ENCODE data around the gene ALKBH3. TPM values are rescaled to one million over a fixed set of nuclear protein-coding genes. Genes with fewer than 3 reads are reported as not detected.

The ALKBH3 gene
- total and polyA plus RNA-seq, 2 donors (not counting 3 experiments of a cell fraction or from before 2014, with no cell fraction given) = 28.0 to 34.7 TPM

DNA sequence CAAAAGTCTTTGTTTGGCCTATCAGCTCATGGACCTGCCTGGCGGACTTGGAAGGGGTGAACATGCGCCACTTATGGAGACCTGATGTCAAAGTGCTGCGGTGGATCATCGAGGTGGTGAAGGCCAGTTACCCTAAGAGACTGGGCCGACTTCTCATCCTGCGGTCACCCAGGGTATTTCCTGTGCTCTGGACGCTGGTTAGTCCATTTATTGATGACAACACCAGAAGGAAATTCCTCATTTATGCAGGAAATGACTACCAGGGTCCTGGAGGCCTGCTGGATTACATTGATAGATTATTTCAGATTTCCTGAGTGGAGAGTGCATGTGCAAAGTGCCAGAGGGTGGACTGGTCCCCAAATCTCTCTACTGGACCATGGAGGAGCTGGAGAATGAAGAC lies 17.9 kb downstream of the ALKBH3 start:
- Histone ChIP-seq H3K9ac (replicated peaks; ENCODE audit: extremely low read depth, insufficient read depth, low read length) (no peak overlapping the region), H3K4me1 (ENCODE audit: control insufficient read depth, extremely low read depth, insufficient read depth, low read length) (peaks cover 15% of the 10 kb centered on the region), H3K4me2 (ENCODE audit: insufficient read depth, low read length) (peak overlapping the region; percentile 23), H3K27ac (ENCODE audit: insufficient read depth, low read depth, low read length) (peak overlapping the region; percentile 88), H3K36me3 (ENCODE audit: control insufficient read depth in 2 of 2, extremely low read depth in 1 of 2, insufficient read depth in 2 of 2, low read length in 2 of 2) (peaks cover 0 to 10% of the 10 kb centered on the region in 2 experiments), H4K20me1 (replicated peaks; ENCODE audit: control insufficient read depth, extremely low read depth, insufficient read depth, low read length) (no peaks in the 10 kb centered on the region), H3K79me2 (ENCODE audit: control insufficient read depth, insufficient read depth, low read length) (no peaks in the 10 kb centered on the region), H3K9me3 (replicated peaks; ENCODE audit: control insufficient read depth, insufficient read depth, low read length) (no peaks in the 10 kb centered on the region), H3K4me3 (replicated peaks in 1 of 3; ENCODE audit: insufficient read depth in 1 of 3, low read depth in 1 of 3, low read length in 3 of 3) (no peak overlapping the region), H3K27me3 (ENCODE audit: control insufficient read depth in 2 of 2, insufficient read depth in 2 of 2, low read length in 2 of 2) (no peaks in the 10 kb centered on the region), H3K9me1 (replicated peaks; ENCODE audit: control insufficient read depth, extremely low read depth, insufficient read depth, low read length) (no peaks in the 10 kb centered on the region), H2AFZ (ENCODE audit: low read depth, low read length) (no peak overlapping the region)
- peak; percentile 94 for FAIRE-seq
- no TSS peak for BruUV-seq (replicated peaks)
- no peak for TF ChIP-seq EZH2 (IDR thresholded peaks at IDR 0.05; ENCODE audit: borderline replicate concordance, low read depth, low read length, severe bottlenecking)
- TF ChIP-seq GATA2 (IDR thresholded peaks at IDR 0.05; ENCODE audit: insufficient read depth, insufficient read length, low read depth, low read length) = peak; percentile 77
- TF ChIP-seq POLR2A (IDR thresholded peaks at IDR 0.05; ENCODE audit: low read depth, low read length) = peak; percentile 48
- TF ChIP-seq FOS (IDR thresholded peaks at IDR 0.05; ENCODE audit: borderline replicate concordance, insufficient read depth, low read length) = peak; percentile 85
- peak; percentile 87 for TF ChIP-seq POLR2AphosphoS5 (IDR thresholded peaks at IDR 0.05; ENCODE audit: insufficient read depth, low read depth, low read length)
- TF ChIP-seq MYC (IDR thresholded peaks at IDR 0.05; ENCODE audit: low read depth, low read length) = no peak
- TF ChIP-seq, protein P1, sequence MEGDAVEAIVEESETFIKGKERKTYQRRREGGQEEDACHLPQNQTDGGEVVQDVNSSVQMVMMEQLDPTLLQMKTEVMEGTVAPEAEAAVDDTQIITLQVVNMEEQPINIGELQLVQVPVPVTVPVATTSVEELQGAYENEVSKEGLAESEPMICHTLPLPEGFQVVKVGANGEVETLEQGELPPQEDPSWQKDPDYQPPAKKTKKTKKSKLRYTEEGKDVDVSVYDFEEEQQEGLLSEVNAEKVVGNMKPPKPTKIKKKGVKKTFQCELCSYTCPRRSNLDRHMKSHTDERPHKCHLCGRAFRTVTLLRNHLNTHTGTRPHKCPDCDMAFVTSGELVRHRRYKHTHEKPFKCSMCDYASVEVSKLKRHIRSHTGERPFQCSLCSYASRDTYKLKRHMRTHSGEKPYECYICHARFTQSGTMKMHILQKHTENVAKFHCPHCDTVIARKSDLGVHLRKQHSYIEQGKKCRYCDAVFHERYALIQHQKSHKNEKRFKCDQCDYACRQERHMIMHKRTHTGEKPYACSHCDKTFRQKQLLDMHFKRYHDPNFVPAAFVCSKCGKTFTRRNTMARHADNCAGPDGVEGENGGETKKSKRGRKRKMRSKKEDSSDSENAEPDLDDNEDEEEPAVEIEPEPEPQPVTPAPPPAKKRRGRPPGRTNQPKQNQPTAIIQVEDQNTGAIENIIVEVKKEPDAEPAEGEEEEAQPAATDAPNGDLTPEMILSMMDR (IDR thresholded peaks at IDR 0.05; ENCODE audit: extremely low read depth in 1 of 2, insufficient read depth in 1 of 2, low read depth in 1 of 2, low read length in 2 of 2) = no peak
- TF ChIP-seq JUN (IDR thresholded peaks at IDR 0.05; ENCODE audit: borderline replicate concordance, insufficient read depth, insufficient read length, low read depth) = peak; percentile 78
- TF ChIP-seq, protein P2, sequence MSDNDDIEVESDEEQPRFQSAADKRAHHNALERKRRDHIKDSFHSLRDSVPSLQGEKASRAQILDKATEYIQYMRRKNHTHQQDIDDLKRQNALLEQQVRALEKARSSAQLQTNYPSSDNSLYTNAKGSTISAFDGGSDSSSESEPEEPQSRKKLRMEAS (IDR thresholded peaks at IDR 0.05; ENCODE audit: insufficient read depth, insufficient read length) = no peak
- dilution Hi-C loops (cut with MboI; ENCODE audit: extremely low pct_ligation_motif_present, low sequenced_read_pairs) (no loop called here), intact Hi-C loops (cut with micrococcal nuclease) (loop anchor here (1.0 kb wide), 2 partner anchors 22 to 27 kb away; no protein-coding TSS in a partner anchor)
- POLR2A ChIA-PET = interaction anchor here (1.5 kb wide), 1 partner anchor 44 kb away, joined by 4 read pairs; the partner anchor contains the start of gene C11orf96
- CTCF ChIA-PET = interaction anchor here (1.4 to 2.1 kb wide), 5 partner anchors 9 to 46 kb away, joined by 3 to 11 read pairs (median 8); no protein-coding TSS in a partner anchor
- DNase-seq (ENCODE audit: low read depth, low spot score) = peak; percentile 68

Measured in endothelial cell of umbilical vein (primary cell).